ENCODE data around the gene DDIT4.
"Not testable (repeated sequence)": the region's sequence is repeated elsewhere in the genome, so short reads cannot be mapped to it uniquely, and the experiment has no call there.

Gene DDIT4

DNA sequence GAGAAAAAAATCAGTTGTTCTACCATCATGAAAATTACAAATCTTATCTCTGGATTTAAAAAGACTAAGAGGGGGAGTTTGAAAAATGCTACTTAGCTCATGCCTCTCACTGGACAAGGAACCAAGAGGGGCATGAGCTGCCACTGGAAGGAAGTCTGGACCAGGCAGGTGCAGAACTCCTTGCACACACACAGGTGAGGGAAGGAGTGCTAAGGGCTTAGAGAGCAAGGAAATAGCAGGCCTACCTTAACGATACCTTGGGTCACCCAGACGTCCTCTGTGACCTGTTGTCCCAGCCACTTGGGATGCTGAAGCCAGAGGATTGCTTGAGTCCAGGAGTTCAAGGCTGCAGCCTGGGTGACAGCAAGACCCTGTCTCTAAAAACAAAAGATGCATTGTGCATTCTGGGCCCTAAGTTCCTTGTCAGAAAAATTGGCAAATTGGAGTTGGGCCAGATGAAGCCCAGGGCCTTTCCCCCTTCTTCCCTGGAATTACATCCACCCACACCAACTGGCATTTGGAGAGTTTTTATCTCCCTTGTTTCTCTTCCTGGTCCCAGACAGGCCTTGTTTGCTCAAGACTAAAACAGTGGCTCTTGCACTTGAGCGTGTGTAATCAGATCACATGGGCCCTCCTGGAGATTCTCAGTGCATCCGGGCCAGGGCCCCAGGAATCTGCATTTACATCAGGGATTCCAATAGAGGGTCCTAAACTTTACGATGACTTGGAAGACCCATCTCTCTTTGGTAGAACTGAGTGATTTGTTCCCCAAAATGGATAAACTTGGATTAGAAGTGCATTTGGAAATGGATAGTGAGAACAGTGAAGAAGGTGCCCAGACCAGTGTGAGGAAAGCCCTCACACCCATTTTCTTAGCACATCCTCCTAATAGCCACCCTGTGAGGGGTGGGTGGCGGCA is 3.0 kb downstream of the DDIT4 start:
- peak overlapping the region; percentile 100 for H3K4me3 ChIP-seq (replicated peaks; ENCODE audit: low read depth, low read length)
- peak; percentile 95 for DNase-seq (ENCODE audit: low read depth)
- TF ChIP-seq, protein P1, sequence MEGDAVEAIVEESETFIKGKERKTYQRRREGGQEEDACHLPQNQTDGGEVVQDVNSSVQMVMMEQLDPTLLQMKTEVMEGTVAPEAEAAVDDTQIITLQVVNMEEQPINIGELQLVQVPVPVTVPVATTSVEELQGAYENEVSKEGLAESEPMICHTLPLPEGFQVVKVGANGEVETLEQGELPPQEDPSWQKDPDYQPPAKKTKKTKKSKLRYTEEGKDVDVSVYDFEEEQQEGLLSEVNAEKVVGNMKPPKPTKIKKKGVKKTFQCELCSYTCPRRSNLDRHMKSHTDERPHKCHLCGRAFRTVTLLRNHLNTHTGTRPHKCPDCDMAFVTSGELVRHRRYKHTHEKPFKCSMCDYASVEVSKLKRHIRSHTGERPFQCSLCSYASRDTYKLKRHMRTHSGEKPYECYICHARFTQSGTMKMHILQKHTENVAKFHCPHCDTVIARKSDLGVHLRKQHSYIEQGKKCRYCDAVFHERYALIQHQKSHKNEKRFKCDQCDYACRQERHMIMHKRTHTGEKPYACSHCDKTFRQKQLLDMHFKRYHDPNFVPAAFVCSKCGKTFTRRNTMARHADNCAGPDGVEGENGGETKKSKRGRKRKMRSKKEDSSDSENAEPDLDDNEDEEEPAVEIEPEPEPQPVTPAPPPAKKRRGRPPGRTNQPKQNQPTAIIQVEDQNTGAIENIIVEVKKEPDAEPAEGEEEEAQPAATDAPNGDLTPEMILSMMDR (IDR thresholded peaks at IDR 0.05; ENCODE audit: low read length, missing control alignments), result no peak

DNA sequence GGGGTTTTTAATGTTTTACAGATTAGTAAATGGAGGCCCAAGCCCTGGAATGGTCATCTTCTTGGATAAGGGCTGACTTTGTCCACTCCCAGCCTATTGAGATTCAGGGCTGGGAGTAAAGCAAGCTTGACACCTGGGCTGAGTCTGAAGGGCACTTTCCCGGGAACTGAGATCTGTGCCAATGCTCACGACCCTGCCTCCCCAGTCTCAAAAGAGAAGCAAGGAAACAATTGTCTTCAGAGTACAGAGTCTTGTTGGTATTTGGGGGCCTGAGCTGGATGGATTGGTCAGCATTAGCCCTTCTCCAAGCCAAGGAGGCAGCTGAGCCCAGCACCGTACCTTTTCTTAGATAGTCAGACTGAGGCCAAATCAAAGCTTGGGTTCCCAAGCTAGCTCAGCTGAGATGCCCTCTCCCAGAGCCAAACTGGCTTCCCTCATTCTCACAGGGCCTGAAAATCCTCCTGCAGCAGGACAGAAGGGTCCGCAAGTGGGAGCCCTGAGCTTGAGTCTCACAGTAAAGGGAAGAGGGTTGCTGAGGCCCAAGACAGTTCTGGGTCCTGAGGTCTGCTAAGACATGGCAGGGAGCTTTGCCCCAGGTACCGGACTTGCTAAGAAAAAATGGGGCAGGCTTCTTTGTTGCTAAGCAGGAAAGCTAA is 3.7 kb downstream of the DDIT4 start:
- DNase-seq (ENCODE audit: low read depth), result no peak
- H3K4me3 ChIP-seq (replicated peaks; ENCODE audit: low read depth, low read length), result no peak overlapping the region
- TF ChIP-seq, protein P1 (IDR thresholded peaks at IDR 0.05; ENCODE audit: low read length, missing control alignments), result no peak

DNA sequence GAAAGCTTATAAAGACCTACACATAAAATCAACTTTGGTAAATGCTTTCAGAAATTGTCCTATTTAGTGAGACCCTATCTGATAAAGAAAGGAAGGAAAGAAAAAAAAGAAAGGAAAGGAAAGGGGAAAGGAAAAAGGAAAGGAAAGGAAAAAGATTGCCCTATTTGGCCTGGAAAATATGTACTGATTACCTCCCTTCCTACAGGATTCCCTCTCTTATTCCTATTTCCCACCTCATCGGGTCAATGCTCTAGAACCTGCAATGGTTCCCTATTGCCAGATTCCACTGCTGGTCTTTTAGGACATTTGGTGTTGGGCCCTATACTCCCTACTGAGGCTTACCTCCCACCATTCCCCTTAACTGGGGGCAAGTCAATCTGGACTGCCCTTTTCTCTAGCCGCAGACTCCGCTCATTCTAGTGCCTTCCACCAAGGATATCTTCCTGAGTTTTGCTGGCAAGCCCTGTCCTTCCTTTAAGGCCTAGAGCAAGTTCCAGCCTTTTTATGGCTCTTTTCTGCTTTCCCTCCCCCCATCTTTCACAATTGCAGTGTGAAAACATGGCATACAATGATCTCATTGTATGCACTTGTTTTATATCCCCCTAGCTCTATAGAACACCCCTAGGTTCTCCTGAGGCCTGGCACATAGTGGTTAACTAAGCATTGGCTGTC is 4.4 kb downstream of the DDIT4 start:
- DNase-seq (ENCODE audit: low read depth), result peak; percentile 49
- no peak overlapping the region for H3K4me3 ChIP-seq (replicated peaks; ENCODE audit: low read depth, low read length)
- TF ChIP-seq, protein P1 (IDR thresholded peaks at IDR 0.05; ENCODE audit: low read length, missing control alignments), result no peak

DNA sequence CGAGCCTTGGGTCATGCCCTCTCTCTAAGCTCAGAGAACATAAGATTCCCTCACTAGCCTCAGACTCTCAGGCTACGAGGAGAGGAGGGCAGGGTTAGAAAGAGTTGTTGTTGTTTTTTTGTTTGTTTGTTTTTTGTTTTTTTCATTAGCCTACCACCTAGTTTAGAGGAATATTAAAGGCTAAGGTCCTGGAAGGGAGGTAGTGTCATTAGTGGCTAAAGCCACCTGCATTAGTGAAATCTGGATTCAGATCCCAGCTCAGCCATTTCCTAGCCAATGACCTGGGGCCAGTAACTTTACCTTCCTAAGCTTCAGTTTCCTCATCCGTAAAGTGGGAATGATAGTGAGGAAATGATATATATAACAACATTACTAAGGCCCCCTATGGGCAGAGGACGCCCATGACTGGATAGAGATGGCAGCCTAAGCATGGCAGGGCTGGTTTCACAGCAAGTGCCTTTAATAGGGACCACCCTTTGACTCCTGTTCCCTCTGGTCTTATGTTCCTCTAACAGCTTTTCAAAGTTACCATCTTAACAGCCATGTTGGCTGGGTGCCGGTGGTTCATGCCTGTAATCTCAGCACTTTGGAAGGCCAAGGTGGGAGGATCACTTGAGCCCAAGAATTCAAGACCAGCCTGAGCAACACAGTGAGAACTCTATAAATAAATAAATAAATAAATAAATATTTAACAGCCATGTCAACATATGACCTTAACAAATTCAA is 5.1 kb downstream of the DDIT4 start:
- TF ChIP-seq, protein P1 (IDR thresholded peaks at IDR 0.05; ENCODE audit: low read length, missing control alignments), result no peak
- H3K4me3 ChIP-seq (replicated peaks; ENCODE audit: low read depth, low read length), result no peak overlapping the region
- no peak for DNase-seq (ENCODE audit: low read depth)

DNA sequence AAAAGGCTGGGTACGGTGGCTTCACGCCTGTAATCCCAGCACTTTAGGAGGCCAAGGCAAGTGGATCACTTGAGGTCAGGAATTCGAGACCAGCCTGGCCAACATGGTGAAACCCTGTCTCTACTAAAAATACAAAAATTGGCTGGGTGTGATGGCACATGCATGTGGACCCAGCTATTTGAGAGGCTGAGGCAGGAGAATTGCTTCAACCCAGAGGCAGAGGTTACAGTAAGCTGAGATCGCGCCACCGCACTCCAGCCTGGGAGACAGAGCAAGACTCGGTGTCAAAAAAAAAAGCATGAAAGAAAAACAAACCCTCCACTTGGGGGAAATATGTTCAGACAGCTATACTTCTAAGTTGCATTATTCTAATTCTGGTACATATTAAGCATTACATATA is 5.9 kb downstream of the DDIT4 start:
- not testable (repeated sequence) for DNase-seq (ENCODE audit: low read depth); H3K4me3 ChIP-seq (replicated peaks; ENCODE audit: low read depth, low read length)

DNA sequence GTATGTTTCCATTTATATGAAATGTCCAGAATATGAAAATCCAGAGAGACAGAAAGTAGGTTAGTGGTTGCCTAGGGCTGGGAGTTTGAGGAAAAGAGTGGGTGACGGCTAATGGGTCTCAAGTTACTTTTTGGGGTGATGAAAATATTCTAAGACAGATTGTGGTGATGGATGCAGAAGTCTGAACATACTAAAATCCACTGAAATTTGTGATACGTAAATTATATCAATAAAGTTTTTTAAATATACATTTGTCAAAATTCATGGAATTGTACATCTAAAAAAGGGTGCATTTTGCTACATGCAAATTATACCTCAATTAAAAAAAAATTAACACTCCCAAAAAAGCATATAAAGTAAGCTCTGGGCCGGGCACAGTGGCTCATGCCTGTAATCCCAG is 9.4 kb downstream of the DDIT4 start:
- H3K4me3 ChIP-seq (replicated peaks; ENCODE audit: low read depth, low read length), result no peak overlapping the region
- no peak for DNase-seq (ENCODE audit: low read depth)
- TF ChIP-seq, protein P1 (IDR thresholded peaks at IDR 0.05; ENCODE audit: low read length, missing control alignments), result no peak
